Measurements from ENCODE around the gene CERS3. TPM values are rescaled to one million over a fixed set of nuclear protein-coding genes. Genes with fewer than 3 reads are reported as not detected.

CERS3 gene
- polyA plus RNA-seq, 3 donors, result 0.04 TPM; not detected in 2

DNA sequence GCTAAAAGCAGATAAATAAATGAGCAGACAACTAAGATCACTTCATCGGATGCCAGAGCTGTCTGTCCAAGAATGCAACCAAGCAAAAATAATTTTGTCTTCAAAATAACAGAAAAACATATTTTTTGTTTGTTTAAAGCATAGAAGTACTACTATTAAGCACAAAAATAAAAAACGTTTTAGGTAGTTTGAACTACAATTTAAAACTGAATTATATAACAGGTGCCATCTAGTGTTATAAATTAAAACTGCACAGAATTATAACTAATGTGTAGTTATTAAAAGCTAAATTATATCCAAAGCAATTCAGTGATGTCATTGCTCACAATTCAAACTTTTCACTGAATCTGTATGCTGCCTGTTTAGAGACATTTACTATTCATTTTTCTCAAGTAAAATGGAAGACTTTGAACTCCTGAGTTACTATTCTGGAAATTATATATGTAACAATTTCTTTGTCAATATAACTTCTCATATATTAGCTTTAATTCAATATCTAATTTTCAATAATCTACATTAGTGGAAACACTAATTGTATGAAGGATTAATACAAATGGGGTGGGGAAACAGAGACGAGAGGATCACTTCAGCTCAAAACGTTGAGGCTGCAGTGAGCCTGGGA, 43.7 kb upstream of the CERS3 start:
- H3K4me1 Mint-ChIP-seq, result no peaks in the 10 kb centered on the region
- Histone ChIP-seq H3K27me3 (ENCODE audit: control insufficient read depth in 2 of 2, insufficient read depth in 2 of 2, low read length in 2 of 2) (no peaks in the 10 kb centered on the region), H3K4me2 (replicated peaks; ENCODE audit: extremely low read depth, low read length, poor library complexity, severe bottlenecking) (no peak overlapping the region), H3K4me1 (ENCODE audit: control insufficient read depth in 1 of 2, insufficient read depth in 2 of 2, low read length in 2 of 2) (no peaks in the 10 kb centered on the region), H3K4me3 (replicated peaks in 1 of 3; ENCODE audit: low read depth in 2 of 3, low read length in 3 of 3) (no peak overlapping the region), H3K9me3 (replicated peaks in 1 of 2; ENCODE audit: control insufficient read depth in 1 of 2, insufficient read depth in 1 of 2, low read length in 2 of 2) (no peaks in the 10 kb centered on the region), H3K79me2 (ENCODE audit: insufficient read depth, low read length) (no peaks in the 10 kb centered on the region), H3K9ac (ENCODE audit: insufficient read depth, low read length, poor library complexity, severe bottlenecking) (no peak overlapping the region), H3K27ac (ENCODE audit: low read depth in 1 of 2, low read length in 2 of 2) (no peak overlapping the region), H3K36me3 (replicated peaks in 1 of 2; ENCODE audit: control insufficient read depth in 1 of 2, insufficient read depth in 2 of 2, low read length in 2 of 2) (peaks cover 23 to 62% of the 10 kb centered on the region in 2 donors), H4K20me1 (ENCODE audit: insufficient read depth, low read length) (no peaks in the 10 kb centered on the region), H2AFZ (ENCODE audit: insufficient read depth, low read depth, low read length, poor library complexity, severe bottlenecking) (no peak overlapping the region)
- no peaks in the 10 kb centered on the region for H3K27me3 Mint-ChIP-seq (ENCODE audit: low read depth in 3 of 3)
- DNase-seq, result peak in 2 of 3 donors; percentile 3 to 62
- no peak overlapping the region for H3K27ac Mint-ChIP-seq
- TF ChIP-seq, protein P1, sequence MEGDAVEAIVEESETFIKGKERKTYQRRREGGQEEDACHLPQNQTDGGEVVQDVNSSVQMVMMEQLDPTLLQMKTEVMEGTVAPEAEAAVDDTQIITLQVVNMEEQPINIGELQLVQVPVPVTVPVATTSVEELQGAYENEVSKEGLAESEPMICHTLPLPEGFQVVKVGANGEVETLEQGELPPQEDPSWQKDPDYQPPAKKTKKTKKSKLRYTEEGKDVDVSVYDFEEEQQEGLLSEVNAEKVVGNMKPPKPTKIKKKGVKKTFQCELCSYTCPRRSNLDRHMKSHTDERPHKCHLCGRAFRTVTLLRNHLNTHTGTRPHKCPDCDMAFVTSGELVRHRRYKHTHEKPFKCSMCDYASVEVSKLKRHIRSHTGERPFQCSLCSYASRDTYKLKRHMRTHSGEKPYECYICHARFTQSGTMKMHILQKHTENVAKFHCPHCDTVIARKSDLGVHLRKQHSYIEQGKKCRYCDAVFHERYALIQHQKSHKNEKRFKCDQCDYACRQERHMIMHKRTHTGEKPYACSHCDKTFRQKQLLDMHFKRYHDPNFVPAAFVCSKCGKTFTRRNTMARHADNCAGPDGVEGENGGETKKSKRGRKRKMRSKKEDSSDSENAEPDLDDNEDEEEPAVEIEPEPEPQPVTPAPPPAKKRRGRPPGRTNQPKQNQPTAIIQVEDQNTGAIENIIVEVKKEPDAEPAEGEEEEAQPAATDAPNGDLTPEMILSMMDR (IDR thresholded peaks at IDR 0.05), result peak; percentile 88
- no CpG with 5 or more reads among the region's 4 CpGs for WGBS (ENCODE audit: insufficient coverage)
- no peak overlapping the region for H3K4me3 Mint-ChIP-seq
- intact Hi-C loops (cut with micrococcal nuclease), result loop anchor here (5.0 kb wide), 2 partner anchors 225 to 230 kb away; partner anchors contain the start of gene ADAMTS17 (in 1 of the 2)
- H3K36me3 Mint-ChIP-seq, result peaks cover 57 to 65% of the 10 kb centered on the region in 2 donors
- no peaks in the 10 kb centered on the region for H3K9me3 Mint-ChIP-seq

DNA sequence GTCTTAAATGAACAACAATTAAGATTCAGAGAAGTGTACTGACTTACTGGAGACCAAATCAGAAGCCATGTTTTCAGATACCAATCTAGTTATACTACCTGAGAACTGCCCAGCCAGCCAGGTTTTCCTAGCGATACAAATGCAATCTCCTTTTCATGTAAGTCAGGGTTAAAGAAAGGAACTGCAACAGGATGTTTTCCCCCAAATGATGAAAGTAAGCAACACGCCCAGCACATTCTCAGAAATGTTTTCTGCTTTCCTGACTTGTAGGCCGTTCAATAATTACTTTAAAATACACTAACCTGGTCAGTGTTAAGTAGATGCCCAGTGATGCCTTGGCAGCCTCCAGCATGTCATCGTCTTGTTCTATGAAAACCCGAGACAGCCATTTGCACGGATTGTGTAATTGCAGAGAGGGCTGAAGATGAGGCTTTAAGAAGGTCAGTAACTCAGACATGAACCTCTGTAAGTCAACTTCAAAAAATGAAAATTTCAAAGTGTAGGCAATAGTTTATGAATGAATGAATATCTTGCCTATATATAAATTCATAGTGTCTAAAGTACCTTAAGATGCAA, 42.9 kb upstream of the CERS3 start:
- Histone ChIP-seq H3K36me3 (replicated peaks in 1 of 2; ENCODE audit: control insufficient read depth in 1 of 2, insufficient read depth in 2 of 2, low read length in 2 of 2) (peaks cover 23 to 62% of the 10 kb centered on the region in 2 donors), H3K27ac (ENCODE audit: low read depth in 1 of 2, low read length in 2 of 2) (no peak overlapping the region), H3K79me2 (ENCODE audit: insufficient read depth, low read length) (no peaks in the 10 kb centered on the region), H3K9me3 (replicated peaks in 1 of 2; ENCODE audit: control insufficient read depth in 1 of 2, insufficient read depth in 1 of 2, low read length in 2 of 2) (no peaks in the 10 kb centered on the region), H3K27me3 (ENCODE audit: control insufficient read depth in 2 of 2, insufficient read depth in 2 of 2, low read length in 2 of 2) (no peaks in the 10 kb centered on the region), H2AFZ (ENCODE audit: insufficient read depth, low read depth, low read length, poor library complexity, severe bottlenecking) (no peak overlapping the region), H4K20me1 (ENCODE audit: insufficient read depth, low read length) (no peaks in the 10 kb centered on the region), H3K4me3 (replicated peaks in 1 of 3; ENCODE audit: low read depth in 2 of 3, low read length in 3 of 3) (no peak overlapping the region), H3K9ac (ENCODE audit: insufficient read depth, low read length, poor library complexity, severe bottlenecking) (no peak overlapping the region), H3K4me2 (replicated peaks; ENCODE audit: extremely low read depth, low read length, poor library complexity, severe bottlenecking) (no peak overlapping the region), H3K4me1 (ENCODE audit: control insufficient read depth in 1 of 2, insufficient read depth in 2 of 2, low read length in 2 of 2) (no peaks in the 10 kb centered on the region)
- 78% methylated on average over 3 of the region's 6 CpGs for WGBS (ENCODE audit: insufficient coverage)
- Mint-ChIP-seq H3K27ac (no peak overlapping the region), H3K27me3 (ENCODE audit: low read depth in 3 of 3) (no peaks in the 10 kb centered on the region), H3K4me3 (no peak overlapping the region), H3K36me3 (peaks cover 56 to 64% of the 10 kb centered on the region in 2 donors), H3K9me3 (no peaks in the 10 kb centered on the region), H3K4me1 (no peaks in the 10 kb centered on the region)
- no peak for DNase-seq
- intact Hi-C loops (cut with micrococcal nuclease), result loop anchor here (5.0 kb wide), 2 partner anchors 224 to 229 kb away; partner anchors contain the start of gene ADAMTS17 (in 1 of the 2)
- TF ChIP-seq, protein P1 (IDR thresholded peaks at IDR 0.05), result no peak
